Mesenteric fat pad (tissue), 1 donor: Measurements from ENCODE around the gene ALG2. TPM values are rescaled to one million over a fixed set of nuclear protein-coding genes. Genes with fewer than 3 reads are reported as not detected.

Source experiments
- DNase-seq: peaks from one replicate; pipeline ENCODE4 v3.0.0-alpha.2; 2020; ENCODE audit warnings: low spot score
- total RNA-seq: library from RNA; stranded (reverse); fragmentation: NEBNext Ultra II Directional; extraction: Animal tissue kit (Norgen Biotek cat#: 25700); gene quantifications from one replicate; pipeline ENCODE4 v1.2.1, GENCODE V29; 2021
- donor health status: DM: yes; HTN: yes; CAD: no.

Gene ALG2
- total RNA-seq, 1 donor from 2014 or later, result 37.1 TPM

- no peak for DNase-seq
These were observed 47.9 kb downstream of the ALG2 start for GRCh38 chr9:99173570-99174504.

GRCh38 chr9:99172124-99173091, 49.3 kb downstream of the ALG2 start:
- DNase-seq, result no peak

GRCh38 chr9:99171225-99172123, 50.3 kb downstream of the ALG2 start:
- no peak for DNase-seq

- DNase-seq, result no peak
These were observed 51.6 kb downstream of the ALG2 start for GRCh38 chr9:99169982-99170761.

GRCh38 chr9:99169086-99169485, 52.7 kb downstream of the ALG2 start:
- no peak for DNase-seq

- DNase-seq, result no peak
These were observed 54.0 kb downstream of the ALG2 start for GRCh38 chr9:99167694-99168093.

GRCh38 chr9:99167119-99167518, 54.6 kb downstream of the ALG2 start:
- DNase-seq, result no peak

Other genes with a start within 250 kb of the ALG2 start
- 56.2 TPM for gene TGFBR1, start 116.8 kb downstream of the ALG2 start, total RNA-seq
- gene SEC61B, start 340 bp upstream of the ALG2 start, total RNA-seq, result 146 TPM